ENCODE results near the gene OR56A1. TPM values are rescaled to one million over a fixed set of nuclear protein-coding genes. Genes with fewer than 3 reads are reported as not detected.

OR56A1 gene
- total and polyA plus RNA-seq, 8 donors: not detected

GRCh38 chr11:6062691-6063358 lies 32.3 kb upstream of the OR56A1 start:
- intact Hi-C loops (cut with DNase I): no loop called here
- no peak for DNase-seq
- ATAC-seq: no peak
- 54 to 58% methylated on average over 5 of the region's 5 CpGs for WGBS, 2 donors
- no peak overlapping the region for H3K27ac ChIP-seq
- H3K4me1 ChIP-seq: no peaks in the 10 kb centered on the region
- no peaks in the 10 kb centered on the region for H3K9me3 ChIP-seq
- H3K27me3 ChIP-seq: no peaks in the 10 kb centered on the region
- no peak overlapping the region for H3K4me3 ChIP-seq
- TF ChIP-seq, protein P1, sequence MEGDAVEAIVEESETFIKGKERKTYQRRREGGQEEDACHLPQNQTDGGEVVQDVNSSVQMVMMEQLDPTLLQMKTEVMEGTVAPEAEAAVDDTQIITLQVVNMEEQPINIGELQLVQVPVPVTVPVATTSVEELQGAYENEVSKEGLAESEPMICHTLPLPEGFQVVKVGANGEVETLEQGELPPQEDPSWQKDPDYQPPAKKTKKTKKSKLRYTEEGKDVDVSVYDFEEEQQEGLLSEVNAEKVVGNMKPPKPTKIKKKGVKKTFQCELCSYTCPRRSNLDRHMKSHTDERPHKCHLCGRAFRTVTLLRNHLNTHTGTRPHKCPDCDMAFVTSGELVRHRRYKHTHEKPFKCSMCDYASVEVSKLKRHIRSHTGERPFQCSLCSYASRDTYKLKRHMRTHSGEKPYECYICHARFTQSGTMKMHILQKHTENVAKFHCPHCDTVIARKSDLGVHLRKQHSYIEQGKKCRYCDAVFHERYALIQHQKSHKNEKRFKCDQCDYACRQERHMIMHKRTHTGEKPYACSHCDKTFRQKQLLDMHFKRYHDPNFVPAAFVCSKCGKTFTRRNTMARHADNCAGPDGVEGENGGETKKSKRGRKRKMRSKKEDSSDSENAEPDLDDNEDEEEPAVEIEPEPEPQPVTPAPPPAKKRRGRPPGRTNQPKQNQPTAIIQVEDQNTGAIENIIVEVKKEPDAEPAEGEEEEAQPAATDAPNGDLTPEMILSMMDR (IDR thresholded peaks at IDR 0.05): no peak
- H3K36me3 ChIP-seq: no peaks in the 10 kb centered on the region
- FAIRE-seq: no peak

DNA sequence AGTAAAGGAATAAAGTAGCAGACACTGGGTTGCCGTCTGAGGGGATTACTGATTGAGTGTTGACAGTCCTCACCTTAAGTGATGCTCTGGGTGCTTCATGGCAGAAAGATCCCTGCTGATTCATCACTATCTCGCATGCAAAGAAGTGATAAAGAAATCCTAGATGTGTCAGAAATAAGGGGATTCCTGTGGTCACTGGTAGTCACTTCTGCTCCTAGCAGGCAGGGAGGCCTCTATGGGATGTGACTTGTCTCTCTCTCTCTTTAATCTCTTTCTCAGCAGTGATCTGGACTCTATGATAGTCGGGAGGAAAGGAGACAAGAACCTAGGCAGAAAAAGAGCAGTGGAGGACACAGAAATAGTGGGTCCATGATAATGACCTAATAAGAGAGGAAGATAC lies 30.9 kb upstream of the OR56A1 start:
- no peak for ATAC-seq
- no peak for FAIRE-seq
- intact Hi-C loops (cut with DNase I): no loop called here
- no peaks in the 10 kb centered on the region for H3K9me3 ChIP-seq
- H3K27ac ChIP-seq: no peak overlapping the region
- TF ChIP-seq, protein P1 (IDR thresholded peaks at IDR 0.05): no peak
- 50 to 54% methylated on average over 3 of the region's 3 CpGs for WGBS, 2 donors
- H3K4me1 ChIP-seq: no peaks in the 10 kb centered on the region
- H3K4me3 ChIP-seq: no peak overlapping the region
- H3K36me3 ChIP-seq: no peaks in the 10 kb centered on the region
- H3K27me3 ChIP-seq: no peaks in the 10 kb centered on the region
- no peak for DNase-seq

- DNase-seq (no peak), ATAC-seq (no peak), FAIRE-seq (no peak)
- Histone ChIP-seq H3K27ac (no peak overlapping the region), H3K27me3 (no peaks in the 10 kb centered on the region), H3K9me3 (no peaks in the 10 kb centered on the region), H3K4me3 (no peak overlapping the region), H3K4me1 (no peaks in the 10 kb centered on the region), H3K36me3 (no peaks in the 10 kb centered on the region)
- 77% methylated on average over 8 of the region's 8 CpGs for WGBS, 2 donors
- TF ChIP-seq, protein P1 (IDR thresholded peaks at IDR 0.05): no peak
- intact Hi-C loops (cut with DNase I): no loop called here
Measured at GRCh38 chr11:6057452-6057851, 26.9 kb upstream of the OR56A1 start.

DNA sequence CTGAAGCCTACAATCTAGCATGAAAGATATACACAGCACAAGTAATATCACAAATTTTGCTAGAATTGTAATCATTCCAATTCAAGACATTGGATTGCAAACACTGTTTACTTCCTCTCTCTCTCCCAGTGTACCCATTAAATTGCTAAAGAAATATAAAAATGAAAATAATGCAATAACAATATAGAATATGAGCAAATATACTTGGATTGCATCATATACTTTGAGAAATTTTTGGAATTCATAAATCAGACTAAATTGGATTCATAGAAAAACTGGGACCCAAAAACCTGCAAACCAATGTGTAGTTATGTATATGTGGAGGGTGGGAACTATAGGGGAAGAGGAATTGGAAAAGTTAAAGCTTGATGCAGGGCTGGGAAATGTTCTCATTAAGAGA lies 25.0 kb upstream of the OR56A1 start:
- no peaks in the 10 kb centered on the region for H3K4me1 ChIP-seq
- FAIRE-seq (no peak), DNase-seq (no peak), ATAC-seq (no peak)
- H3K9me3 ChIP-seq: no peaks in the 10 kb centered on the region
- H3K27me3 ChIP-seq: no peaks in the 10 kb centered on the region
- TF ChIP-seq, protein P1 (IDR thresholded peaks at IDR 0.05): no peak
- intact Hi-C loops (cut with DNase I): no loop called here
- H3K27ac ChIP-seq: no peak overlapping the region
- no peak overlapping the region for H3K4me3 ChIP-seq
- no peaks in the 10 kb centered on the region for H3K36me3 ChIP-seq

DNA sequence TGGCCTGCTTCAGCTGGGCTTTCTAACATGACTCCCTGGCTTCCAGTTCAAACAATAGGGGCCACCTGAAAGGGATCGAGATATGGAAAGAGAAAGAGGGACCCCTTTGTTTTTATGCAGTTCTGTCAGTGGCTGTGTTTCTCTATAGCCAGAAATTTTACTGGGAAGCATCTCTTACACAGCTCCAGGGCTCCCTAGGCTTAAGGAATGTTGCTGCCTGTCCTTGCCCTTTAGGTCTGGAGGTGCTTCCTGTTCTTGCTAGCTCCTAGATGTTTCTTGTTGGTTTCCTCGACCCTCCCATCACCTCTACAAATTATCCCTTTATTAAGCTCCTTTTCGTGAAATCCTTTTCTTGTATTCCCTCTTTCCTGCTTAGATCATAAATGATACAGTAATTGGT lies 21.8 kb upstream of the OR56A1 start:
- ATAC-seq (no peak), FAIRE-seq (no peak), DNase-seq (no peak)
- Histone ChIP-seq H3K9me3 (no peaks in the 10 kb centered on the region), H3K36me3 (no peaks in the 10 kb centered on the region), H3K27me3 (no peaks in the 10 kb centered on the region), H3K27ac (no peak overlapping the region), H3K4me1 (no peaks in the 10 kb centered on the region), H3K4me3 (no peak overlapping the region)
- intact Hi-C loops (cut with DNase I): no loop called here
- TF ChIP-seq, protein P1 (IDR thresholded peaks at IDR 0.05): no peak
- 34 to 45% methylated on average over 3 of the region's 3 CpGs for WGBS, 2 donors

All from pancreas (tissue), 10 donors.